GM23338 (cell line): ENCODE results near the gene MYMX. TPM values are rescaled to one million over a fixed set of nuclear protein-coding genes. Genes with fewer than 3 reads are reported as not detected.
"Not testable (repeated sequence)": the region's sequence is repeated elsewhere in the genome, so short reads cannot be mapped to it uniquely, and the experiment has no call there.

Experiments
- ATAC-seq: fragments of 200-7000 bp; cut with Tn5 transposase; 3 replicates; pipeline ENCODE4 v1.9.1; 2020
- DNase-seq: peaks from one replicate; pipeline ENCODE4 v3.0.0-alpha.2; 2015; ENCODE audit warnings: low spot score
- H2AFZ ChIP-seq: fragments of 200-600 bp; sonication (generic); 2 replicates; pipeline ENCODE4 v1.8.0; 2016; ENCODE audit warnings: antibody characterized with exemption, mild to moderate bottlenecking, moderate library complexity
- H3F3A ChIP-seq: fragments of 200-600 bp; sonication (generic); replicated peaks from 2 replicates; pipeline ENCODE4 v1.8.0; 2017; ENCODE audit warnings: antibody characterized with exemption, mixed run types, low read depth
- H3K27ac ChIP-seq: fragments of 200-600 bp; sonication (generic); 2 replicates; pipeline ENCODE4 v1.6.1; 2016; ENCODE audit warnings: low read depth
- H3K27me3 ChIP-seq: fragments of 200-600 bp; sonication (generic); 2 replicates; pipeline ENCODE4 v1.8.0; 2016; ENCODE audit warnings: mild to moderate bottlenecking, mixed run types, moderate library complexity; ENCODE audit not compliant: insufficient read depth
- H3K36me3 ChIP-seq: fragments of 200-600 bp; sonication (generic); 2 replicates; pipeline ENCODE4 v1.8.0; 2016; ENCODE audit warnings: mild to moderate bottlenecking; ENCODE audit not compliant: insufficient read depth
- H3K4me1 ChIP-seq: fragments of 200-600 bp; sonication (generic); 2 replicates; pipeline ENCODE4 v1.8.0; 2016; ENCODE audit warnings: mild to moderate bottlenecking, moderate library complexity; ENCODE audit not compliant: insufficient read depth
- H3K4me2 ChIP-seq: fragments of 200-600 bp; sonication (generic); 2 replicates; pipeline ENCODE4 v1.7.1; 2017; ENCODE audit warnings: mixed run types
- H3K4me3 ChIP-seq: fragments of 200-600 bp; sonication (generic); 2 replicates; pipeline ENCODE4 v1.6.1; 2016; ENCODE audit warnings: mixed run types
- H3K79me2 ChIP-seq: fragments of 200-600 bp; sonication (generic); replicated peaks from 2 replicates; pipeline ENCODE4 v1.8.0; 2017; ENCODE audit warnings: mild to moderate bottlenecking; ENCODE audit not compliant: insufficient read depth
- H3K9me2 ChIP-seq: fragments of 200-600 bp; sonication (generic); 2 replicates; pipeline ENCODE4 v1.8.0; 2017; ENCODE audit not compliant: insufficient read depth
- H4K20me1 ChIP-seq: fragments of 200-600 bp; sonication (generic); replicated peaks from 2 replicates; pipeline ENCODE4 v1.8.0; 2017; ENCODE audit warnings: mild to moderate bottlenecking; ENCODE audit not compliant: insufficient read depth
- H3K27ac Mint-ChIP-seq: 2 replicates; pipeline ENCODE4 v1.8.0; 2020; ENCODE audit warnings: inconsistent platforms, mild to moderate bottlenecking, moderate library complexity, mixed read lengths
- H3K27me3 Mint-ChIP-seq: 3 replicates; pipeline ENCODE4 v1.8.0; 2022; ENCODE audit warnings: low read depth, mild to moderate bottlenecking, moderate library complexity, mixed read lengths, inconsistent platforms; ENCODE audit not compliant: insufficient read depth, poor library complexity
- H3K36me3 Mint-ChIP-seq: 3 replicates; pipeline ENCODE4 v1.8.0; 2021; ENCODE audit warnings: low read depth, mild to moderate bottlenecking, inconsistent platforms, moderate library complexity, mixed read lengths
- H3K4me1 Mint-ChIP-seq: 3 replicates; pipeline ENCODE4 v1.8.0; 2020; ENCODE audit warnings: mild to moderate bottlenecking, inconsistent platforms, mixed read lengths
- H3K4me3 Mint-ChIP-seq: 3 replicates; pipeline ENCODE4 v1.8.0; 2021; ENCODE audit warnings: moderate library complexity, mild to moderate bottlenecking, inconsistent platforms, mixed read lengths
- H3K9me3 Mint-ChIP-seq: 3 replicates; pipeline ENCODE4 v1.8.0; 2020; ENCODE audit warnings: moderate library complexity, mild to moderate bottlenecking, inconsistent platforms, mixed read lengths
- CREB1 ChIP-seq: fragments of 250-450 bp; sonication (Bioruptor Pico); IDR thresholded peaks from 2 replicates; pipeline ENCODE4 v1.5.0; 2020; ENCODE audit warnings: low read depth, mild to moderate bottlenecking, moderate library complexity
- CTCF ChIP-seq, 2 experiments: fragments of 200-600 bp in 1 of 2; sonication (generic) in 1 of 2; conservative IDR thresholded peaks; 2 replicates each; pipeline versions ENCODE4 v1.5.1 to v1.6.1; 2016 to 2017; ENCODE audit warnings: antibody characterized with exemption in 2 of 2, low read depth in 2 of 2, mild to moderate bottlenecking in 2 of 2, moderate library complexity in 1 of 2
- JUNB ChIP-seq: IDR thresholded peaks from one replicate; pipeline ENCODE4 v1.6.1; 2016; ENCODE audit warnings: antibody characterized with exemption; ENCODE audit not compliant: unreplicated experiment
- NANOG ChIP-seq: IDR thresholded peaks from 2 replicates; pipeline ENCODE4 v1.6.1; 2016; ENCODE audit warnings: antibody characterized with exemption, borderline replicate concordance
- REST ChIP-seq: IDR thresholded peaks from one replicate; pipeline ENCODE4 v1.6.1; 2018; ENCODE audit warnings: antibody characterized with exemption; ENCODE audit not compliant: unreplicated experiment
- STAT1 ChIP-seq: IDR thresholded peaks from one replicate; pipeline ENCODE4 v1.6.1; 2016; ENCODE audit warnings: antibody characterized with exemption; ENCODE audit not compliant: unreplicated experiment
- ZNF331 ChIP-seq: fragments of 250-450 bp; sonication (Bioruptor Pico); IDR thresholded peaks from 2 replicates; pipeline ENCODE4 v1.5.0; 2020; ENCODE audit warnings: low read depth, mild to moderate bottlenecking, moderate library complexity
- polyA plus RNA-seq: library from polyadenylated mRNA; unstranded; fragments of >200 nt; fragmentation: Nextera tagmentation; extraction: Ambion mirVana; gene quantifications from 2 replicates; pipeline ENCODE4 v1.2.1, GENCODE V29; 2016
- total RNA-seq: library from RNA; depleted of rRNA; stranded (reverse); fragments of >200 nt; shearing (Covaris generic); gene quantifications from 2 replicates; pipeline ENCODE4 v1.2.3, GENCODE V29; 2014
- TF ChIP-seq, protein P1 (sequence below): fragments of 250-450 bp; sonication (Bioruptor Pico); IDR thresholded peaks from 2 replicates; pipeline ENCODE4 v1.5.0; 2020; ENCODE audit warnings: mild to moderate bottlenecking, moderate library complexity

Gene MYMX
- total and polyA plus RNA-seq, 2 experiments from 2014 or later = 2.8 to 7.1 TPM

- TF ChIP-seq, protein P1, sequence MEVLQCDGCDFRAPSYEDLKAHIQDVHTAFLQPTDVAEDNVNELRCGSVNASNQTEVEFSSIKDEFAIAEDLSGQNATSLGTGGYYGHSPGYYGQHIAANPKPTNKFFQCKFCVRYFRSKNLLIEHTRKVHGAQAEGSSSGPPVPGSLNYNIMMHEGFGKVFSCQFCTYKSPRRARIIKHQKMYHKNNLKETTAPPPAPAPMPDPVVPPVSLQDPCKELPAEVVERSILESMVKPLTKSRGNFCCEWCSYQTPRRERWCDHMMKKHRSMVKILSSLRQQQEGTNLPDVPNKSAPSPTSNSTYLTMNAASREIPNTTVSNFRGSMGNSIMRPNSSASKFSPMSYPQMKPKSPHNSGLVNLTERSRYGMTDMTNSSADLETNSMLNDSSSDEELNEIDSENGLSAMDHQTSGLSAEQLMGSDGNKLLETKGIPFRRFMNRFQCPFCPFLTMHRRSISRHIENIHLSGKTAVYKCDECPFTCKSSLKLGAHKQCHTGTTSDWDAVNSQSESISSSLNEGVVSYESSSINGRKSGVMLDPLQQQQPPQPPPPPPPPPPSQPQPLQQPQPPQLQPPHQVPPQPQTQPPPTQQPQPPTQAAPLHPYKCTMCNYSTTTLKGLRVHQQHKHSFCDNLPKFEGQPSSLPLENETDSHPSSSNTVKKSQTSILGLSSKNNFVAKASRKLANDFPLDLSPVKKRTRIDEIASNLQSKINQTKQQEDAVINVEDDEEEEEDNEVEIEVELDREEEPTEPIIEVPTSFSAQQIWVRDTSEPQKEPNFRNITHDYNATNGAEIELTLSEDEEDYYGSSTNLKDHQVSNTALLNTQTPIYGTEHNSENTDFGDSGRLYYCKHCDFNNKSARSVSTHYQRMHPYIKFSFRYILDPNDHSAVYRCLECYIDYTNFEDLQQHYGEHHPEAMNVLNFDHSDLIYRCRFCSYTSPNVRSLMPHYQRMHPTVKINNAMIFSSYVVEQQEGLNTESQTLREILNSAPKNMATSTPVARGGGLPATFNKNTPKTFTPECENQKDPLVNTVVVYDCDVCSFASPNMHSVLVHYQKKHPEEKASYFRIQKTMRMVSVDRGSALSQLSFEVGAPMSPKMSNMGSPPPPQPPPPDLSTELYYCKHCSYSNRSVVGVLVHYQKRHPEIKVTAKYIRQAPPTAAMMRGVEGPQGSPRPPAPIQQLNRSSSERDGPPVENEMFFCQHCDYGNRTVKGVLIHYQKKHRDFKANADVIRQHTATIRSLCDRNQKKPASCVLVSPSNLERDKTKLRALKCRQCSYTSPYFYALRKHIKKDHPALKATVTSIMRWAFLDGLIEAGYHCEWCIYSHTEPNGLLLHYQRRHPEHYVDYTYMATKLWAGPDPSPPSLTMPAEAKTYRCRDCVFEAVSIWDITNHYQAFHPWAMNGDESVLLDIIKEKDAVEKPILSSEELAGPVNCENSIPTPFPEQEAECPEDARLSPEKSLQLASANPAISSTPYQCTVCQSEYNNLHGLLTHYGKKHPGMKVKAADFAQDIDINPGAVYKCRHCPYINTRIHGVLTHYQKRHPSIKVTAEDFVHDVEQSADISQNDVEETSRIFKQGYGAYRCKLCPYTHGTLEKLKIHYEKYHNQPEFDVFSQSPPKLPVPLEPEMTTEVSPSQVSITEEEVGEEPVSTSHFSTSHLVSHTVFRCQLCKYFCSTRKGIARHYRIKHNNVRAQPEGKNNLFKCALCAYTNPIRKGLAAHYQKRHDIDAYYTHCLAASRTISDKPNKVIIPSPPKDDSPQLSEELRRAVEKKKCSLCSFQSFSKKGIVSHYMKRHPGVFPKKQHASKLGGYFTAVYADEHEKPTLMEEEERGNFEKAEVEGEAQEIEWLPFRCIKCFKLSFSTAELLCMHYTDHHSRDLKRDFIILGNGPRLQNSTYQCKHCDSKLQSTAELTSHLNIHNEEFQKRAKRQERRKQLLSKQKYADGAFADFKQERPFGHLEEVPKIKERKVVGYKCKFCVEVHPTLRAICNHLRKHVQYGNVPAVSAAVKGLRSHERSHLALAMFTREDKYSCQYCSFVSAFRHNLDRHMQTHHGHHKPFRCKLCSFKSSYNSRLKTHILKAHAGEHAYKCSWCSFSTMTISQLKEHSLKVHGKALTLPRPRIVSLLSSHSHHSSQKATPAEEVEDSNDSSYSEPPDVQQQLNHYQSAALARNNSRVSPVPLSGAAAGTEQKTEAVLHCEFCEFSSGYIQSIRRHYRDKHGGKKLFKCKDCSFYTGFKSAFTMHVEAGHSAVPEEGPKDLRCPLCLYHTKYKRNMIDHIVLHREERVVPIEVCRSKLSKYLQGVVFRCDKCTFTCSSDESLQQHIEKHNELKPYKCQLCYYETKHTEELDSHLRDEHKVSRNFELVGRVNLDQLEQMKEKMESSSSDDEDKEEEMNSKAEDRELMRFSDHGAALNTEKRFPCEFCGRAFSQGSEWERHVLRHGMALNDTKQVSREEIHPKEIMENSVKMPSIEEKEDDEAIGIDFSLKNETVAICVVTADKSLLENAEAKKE (CRISPR knock-in tag) = no peak
- TF ChIP-seq STAT1 (no peak), CTCF (conservative IDR thresholded peaks at IDR 0.05; ENCODE audit: low read depth in 2 of 2) (no peak)
These were observed 33.8 kb upstream of the MYMX start (continued) for GRCh38 chr6:44182911-44183390.

GRCh38 chr6:44183783-44184182 lies 32.9 kb upstream of the MYMX start:
- Mint-ChIP-seq H3K27ac (no peak overlapping the region), H3K4me1 (peaks cover 28% of the 10 kb centered on the region), H3K27me3 (peaks cover 18% of the 10 kb centered on the region), H3K4me3 (no peak overlapping the region), H3K36me3 (no peaks in the 10 kb centered on the region), H3K9me3 (no peaks in the 10 kb centered on the region)
- peak; percentile 41 for DNase-seq
- H3K27ac ChIP-seq = no peak overlapping the region
- no peak overlapping the region for H3K4me3 ChIP-seq
- no peaks in the 10 kb centered on the region for H3K36me3 ChIP-seq
- ATAC-seq = peak; percentile 40
- no peaks in the 10 kb centered on the region for H3K79me2 ChIP-seq
- peaks cover 12% of the 10 kb centered on the region for H3K4me1 ChIP-seq
- no peaks in the 10 kb centered on the region for H4K20me1 ChIP-seq
- H2AFZ ChIP-seq = no peak overlapping the region
- no peaks in the 10 kb centered on the region for H3K27me3 ChIP-seq
- H3K4me2 ChIP-seq = 0 out of 2 replicates have a peak overlapping the region, but pooled peaks have one; percentile 32
- 0 out of 2 replicates have a peak, but pooled peaks cover 2% of the 10 kb centered on the region for H3F3A ChIP-seq
- TF ChIP-seq JUNB (no peak), CREB1 (no peak), REST (no peak), NANOG (no peak), ZNF331 (CRISPR knock-in tag) (no peak)
- no peaks in the 10 kb centered on the region for H3K9me2 ChIP-seq

GRCh38 chr6:44185356-44185755 lies 31.4 kb upstream of the MYMX start:
- peak; percentile 29 for ATAC-seq
- H3K27ac Mint-ChIP-seq, H3F3A ChIP-seq, H3K36me3 Mint-ChIP-seq, H3K79me2 ChIP-seq, H3K9me2 ChIP-seq, H3K4me2 ChIP-seq, H3K9me3 Mint-ChIP-seq, H3K4me3 Mint-ChIP-seq, H3K4me3 ChIP-seq, H2AFZ ChIP-seq, H3K27me3 ChIP-seq, H3K36me3 ChIP-seq, H4K20me1 ChIP-seq, H3K27ac ChIP-seq: not testable (repeated sequence)
- DNase-seq = peak; percentile 24
- H3K4me1 ChIP-seq = peaks cover 12% of the 10 kb centered on the region
- H3K27me3 Mint-ChIP-seq = peaks cover 21% of the 10 kb centered on the region
- peaks cover 28% of the 10 kb centered on the region for H3K4me1 Mint-ChIP-seq
